Testis (tissue), 3 donors: ENCODE measurements around the gene DOCK9. TPM values are rescaled to one million over a fixed set of nuclear protein-coding genes. Genes with fewer than 3 reads are reported as not detected.

Experiments
- DNase-seq: peaks from one replicate; pipeline ENCODE4 v3.0.0-alpha.2; 2019
- H3K27ac ChIP-seq, 2 donors: fragments of 200-600 bp; sonication (generic); one replicate each; pipeline ENCODE4 v1.5.1; 2019
- H3K27me3 ChIP-seq: fragments of 200-600 bp; sonication (generic); one replicate; pipeline ENCODE4 v1.5.1; 2019
- H3K36me3 ChIP-seq: fragments of 200-600 bp; sonication (generic); one replicate; pipeline ENCODE4 v1.5.1; 2017; ENCODE audit warnings: low read depth; ENCODE audit errors: missing control alignments
- H3K4me1 ChIP-seq: fragments of 200-600 bp; sonication (generic); one replicate; pipeline ENCODE4 v1.5.1; 2019
- H3K4me3 ChIP-seq, 2 donors: fragments of 200-600 bp; sonication (generic); one replicate each; pipeline ENCODE4 v1.5.1; 2017 to 2019
- H3K9me3 ChIP-seq: fragments of 200-600 bp; sonication (generic); one replicate; pipeline ENCODE4 v1.5.1; 2017
- POLR2A ChIP-seq: fragments of 450-650 bp; IDR thresholded peaks from one replicate; pipeline ENCODE4 v1.6.1; 2017; ENCODE audit warnings: antibody characterized with exemption, mild to moderate bottlenecking, moderate library complexity
- WGBS, 2 donors: methylation state at CpG; one replicate each; pipeline ENCODE4 v1.1.5; 2018; 5-methylcytosine and 5-hydroxymethylcytosine counted together
- intact Hi-C: fragments of 100-400 bp; cut with DNase I; formaldehyde crosslinking; loops from one replicate; pipeline ENCODE4 v1.15.1; 2023; ENCODE audit warnings: low total_unique reads
- polyA plus RNA-seq: library from polyadenylated mRNA; stranded (reverse); fragments of 350-450 nt; fragmentation: Illumina TruSeq; extraction: RNeasy Lipid Tissue Mini Kit (QIAGEN cat#74804); gene quantifications from one replicate; pipeline ENCODE4 v1.2.3, GENCODE V29; 2014; ENCODE audit warnings: low read depth, low replicate concordance; ENCODE audit not compliant: insufficient read depth
- total RNA-seq, 2 donors: library from RNA; depleted of rRNA; stranded (reverse); fragments of >200 nt; gene quantifications; one replicate each; pipeline ENCODE4 v1.2.3, GENCODE V29; 2016
- TF ChIP-seq, protein P1 (sequence below), 3 experiments: fragments of 450-650 bp in 2 of 3; fragments of 200-600 bp in 1 of 3; sonication (generic) in 1 of 3; IDR thresholded peaks; one replicate each; pipeline ENCODE4 v1.5.1; 2016 to 2019; ENCODE audit warnings: antibody characterized with exemption in 3 of 3, mild to moderate bottlenecking in 2 of 3, moderate library complexity in 1 of 3

The DOCK9 gene
- total and polyA plus RNA-seq, 3 donors from 2014 or later: 48.0 to 74.9 (median 63.4) TPM

DNA sequence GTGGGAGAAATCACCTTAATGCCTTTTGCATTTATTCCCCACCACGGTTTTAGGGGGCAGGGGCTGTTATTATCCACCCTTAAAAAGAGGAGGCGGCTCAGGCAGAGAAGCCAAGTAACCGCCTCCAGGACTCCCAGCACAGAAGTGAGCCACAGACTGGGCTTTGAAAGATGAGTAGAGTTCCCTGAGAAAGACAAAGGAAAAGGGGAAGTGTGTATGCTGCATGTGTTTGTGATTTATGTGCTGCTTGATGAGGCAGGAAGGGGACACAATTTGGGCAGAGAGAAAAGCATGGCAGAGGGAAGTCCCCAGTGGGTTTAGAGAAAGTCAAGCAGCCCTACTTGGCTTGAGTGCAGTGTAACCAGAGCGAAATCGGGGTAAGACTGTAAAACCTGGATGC is 85.0 kb downstream of the DOCK9 start:
- TF ChIP-seq, protein P1, sequence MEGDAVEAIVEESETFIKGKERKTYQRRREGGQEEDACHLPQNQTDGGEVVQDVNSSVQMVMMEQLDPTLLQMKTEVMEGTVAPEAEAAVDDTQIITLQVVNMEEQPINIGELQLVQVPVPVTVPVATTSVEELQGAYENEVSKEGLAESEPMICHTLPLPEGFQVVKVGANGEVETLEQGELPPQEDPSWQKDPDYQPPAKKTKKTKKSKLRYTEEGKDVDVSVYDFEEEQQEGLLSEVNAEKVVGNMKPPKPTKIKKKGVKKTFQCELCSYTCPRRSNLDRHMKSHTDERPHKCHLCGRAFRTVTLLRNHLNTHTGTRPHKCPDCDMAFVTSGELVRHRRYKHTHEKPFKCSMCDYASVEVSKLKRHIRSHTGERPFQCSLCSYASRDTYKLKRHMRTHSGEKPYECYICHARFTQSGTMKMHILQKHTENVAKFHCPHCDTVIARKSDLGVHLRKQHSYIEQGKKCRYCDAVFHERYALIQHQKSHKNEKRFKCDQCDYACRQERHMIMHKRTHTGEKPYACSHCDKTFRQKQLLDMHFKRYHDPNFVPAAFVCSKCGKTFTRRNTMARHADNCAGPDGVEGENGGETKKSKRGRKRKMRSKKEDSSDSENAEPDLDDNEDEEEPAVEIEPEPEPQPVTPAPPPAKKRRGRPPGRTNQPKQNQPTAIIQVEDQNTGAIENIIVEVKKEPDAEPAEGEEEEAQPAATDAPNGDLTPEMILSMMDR (IDR thresholded peaks at IDR 0.05): no peak
- no peak for TF ChIP-seq POLR2A
- DNase-seq: no peak
- no peaks in the 10 kb centered on the region for H3K27me3 ChIP-seq
- H3K4me1 ChIP-seq: no peaks in the 10 kb centered on the region
- intact Hi-C loops: no loop called here
- H3K4me3 ChIP-seq: no peak overlapping the region
- 78 to 83% methylated on average over 5 of the region's 5 CpGs for WGBS, 2 donors
- H3K27ac ChIP-seq: no peak overlapping the region
- no peaks in the 10 kb centered on the region for H3K9me3 ChIP-seq
- no peaks in the 10 kb centered on the region for H3K36me3 ChIP-seq

DNA sequence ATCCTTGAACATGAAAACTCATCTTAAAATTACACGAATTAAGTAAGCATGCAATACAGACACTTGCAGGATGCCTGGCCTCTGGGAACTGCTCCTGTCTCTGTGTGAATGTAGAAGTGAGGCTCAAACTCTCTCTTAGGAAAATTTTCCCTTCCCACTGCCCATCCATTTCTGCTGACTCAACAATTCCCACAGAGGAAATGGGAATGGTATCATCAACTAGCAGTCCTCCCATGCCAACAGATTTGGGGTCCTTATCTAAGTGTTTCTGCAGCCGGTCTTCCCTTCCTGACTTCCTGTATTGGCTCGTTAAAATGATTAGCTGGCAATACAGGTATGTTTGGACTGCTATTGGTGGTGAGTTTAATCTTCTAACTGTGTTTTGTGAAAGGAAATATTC is 85.8 kb downstream of the DOCK9 start:
- Histone ChIP-seq H3K4me1 (no peaks in the 10 kb centered on the region), H3K27me3 (no peaks in the 10 kb centered on the region), H3K4me3 (no peak overlapping the region), H3K9me3 (no peaks in the 10 kb centered on the region), H3K27ac (no peak overlapping the region), H3K36me3 (no peaks in the 10 kb centered on the region)
- 62 to 80% methylated on average over 3 of the region's 3 CpGs for WGBS, 2 donors
- intact Hi-C loops: no loop called here
- no peak for DNase-seq
- TF ChIP-seq, protein P1 (IDR thresholded peaks at IDR 0.05): no peak
- no peak for TF ChIP-seq POLR2A

DNA sequence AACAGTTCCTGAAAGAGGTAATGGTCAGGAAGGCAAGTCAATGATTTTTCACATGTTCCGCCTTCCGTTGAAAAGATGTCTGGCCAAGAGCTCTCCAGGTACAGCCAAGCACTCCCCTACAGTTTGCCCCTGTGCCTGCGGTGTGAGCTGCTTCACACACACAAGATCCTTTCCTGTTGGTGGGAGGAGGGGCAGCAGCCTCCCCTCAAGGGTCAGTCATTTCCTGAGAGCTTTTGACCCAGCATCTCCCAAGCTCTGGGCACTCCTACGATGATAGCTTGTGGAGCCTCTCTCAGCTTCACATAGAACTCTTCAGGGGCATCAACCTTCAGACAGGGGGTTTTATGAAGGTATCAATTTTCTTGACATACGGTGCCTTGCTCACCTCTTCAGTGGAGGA is 86.9 kb downstream of the DOCK9 start:
- DNase-seq: no peak
- Histone ChIP-seq H3K4me1 (no peaks in the 10 kb centered on the region), H3K36me3 (no peaks in the 10 kb centered on the region), H3K9me3 (no peaks in the 10 kb centered on the region), H3K27me3 (no peaks in the 10 kb centered on the region), H3K27ac (no peak overlapping the region), H3K4me3 (no peak overlapping the region)
- WGBS, 2 donors: 83 to 85% methylated on average over 5 of the region's 5 CpGs
- TF ChIP-seq, protein P1 (IDR thresholded peaks at IDR 0.05): no peak
- TF ChIP-seq POLR2A: no peak
- intact Hi-C loops: no loop called here

GRCh38 chr13:98890186-98890585 is 87.7 kb downstream of the DOCK9 start:
- H3K9me3 ChIP-seq: no peaks in the 10 kb centered on the region
- no peak overlapping the region for H3K4me3 ChIP-seq
- H3K4me1 ChIP-seq: no peaks in the 10 kb centered on the region
- H3K36me3 ChIP-seq: no peaks in the 10 kb centered on the region
- intact Hi-C loops: no loop called here
- no peaks in the 10 kb centered on the region for H3K27me3 ChIP-seq
- 77 to 83% methylated on average over 8 of the region's 8 CpGs for WGBS, 2 donors
- TF ChIP-seq, protein P1 (IDR thresholded peaks at IDR 0.05): no peak
- TF ChIP-seq POLR2A: no peak
- no peak for DNase-seq
- no peak overlapping the region for H3K27ac ChIP-seq

- no peak for DNase-seq
- Histone ChIP-seq H3K9me3 (no peaks in the 10 kb centered on the region), H3K36me3 (no peaks in the 10 kb centered on the region), H3K4me1 (no peaks in the 10 kb centered on the region), H3K27ac (no peak overlapping the region), H3K27me3 (no peaks in the 10 kb centered on the region), H3K4me3 (no peak overlapping the region)
- WGBS, 2 donors: 90 to 95% methylated on average over 4 of the region's 4 CpGs
- intact Hi-C loops: no loop called here
- no peak for TF ChIP-seq POLR2A
- TF ChIP-seq, protein P1 (IDR thresholded peaks at IDR 0.05): no peak
Observed at GRCh38 chr13:98889419-98890085, 88.3 kb downstream of the DOCK9 start.
